MCF 10A (cell line): Measurements from ENCODE around the gene TMEM156. TPM values are rescaled to one million over a fixed set of nuclear protein-coding genes. Genes with fewer than 3 reads are reported as not detected.

Experiments used
- BruUV-seq: library from RNA; stranded (reverse); fragments of 400-500 nt; replicated peaks from 2 replicates; lab custom pipeline; 2021; lab: Mats Ljungman, UMichigan
- CTCF ChIA-PET: fragments of 300-600 bp; sonication (Branson Sonifier 250); formaldehyde crosslinking; extraction: SDS; loops from one replicate; lab custom pipeline; 2021; ENCODE audit warnings: antibody characterized with exemption, inconsistent platforms; lab: Yijun Ruan, JAX
- POLR2A ChIA-PET: fragments of 300-600, 350-650 bp; sonication (Branson Sonifier 250); formaldehyde crosslinking; extraction: SDS; loops from one replicate; lab custom pipeline; 2020; ENCODE audit warnings: antibody characterized with exemption, inconsistent platforms; lab: Yijun Ruan, JAX
- DNase-seq: peaks from one replicate; pipeline ENCODE4 v3.0.0-alpha.2; 2018; ENCODE audit not compliant: unreplicated experiment
- H3K27ac Mint-ChIP-seq: one replicate; pipeline ENCODE4 v1.8.0; 2022; ENCODE audit warnings: mild to moderate bottlenecking, low read depth, mixed read lengths; ENCODE audit not compliant: unreplicated experiment
- H3K27me3 Mint-ChIP-seq: one replicate; pipeline ENCODE4 v1.8.0; 2022; ENCODE audit warnings: mixed read lengths; ENCODE audit not compliant: insufficient read depth, unreplicated experiment
- H3K36me3 Mint-ChIP-seq: one replicate; pipeline ENCODE4 v1.8.0; 2022; ENCODE audit warnings: mild to moderate bottlenecking, moderate library complexity, mixed read lengths; ENCODE audit not compliant: insufficient read depth, unreplicated experiment
- H3K4me1 Mint-ChIP-seq: one replicate; pipeline ENCODE4 v1.8.0; 2022; ENCODE audit warnings: mixed read lengths; ENCODE audit not compliant: insufficient read depth, unreplicated experiment
- H3K4me3 Mint-ChIP-seq: one replicate; pipeline ENCODE4 v1.8.0; 2022; ENCODE audit warnings: mild to moderate bottlenecking, moderate library complexity, mixed read lengths; ENCODE audit not compliant: unreplicated experiment
- H3K9me3 Mint-ChIP-seq: one replicate; pipeline ENCODE4 v1.8.0; 2022; ENCODE audit warnings: mixed read lengths; ENCODE audit not compliant: unreplicated experiment
- intact Hi-C: fragments of 100-400 bp; cut with micrococcal nuclease; formaldehyde crosslinking; loops from 2 replicates; pipeline ENCODE4 v1.14.1; 2022
- total RNA-seq: library from RNA; stranded (reverse); gene quantifications from 2 replicates; pipeline ENCODE4 v1.2.3, GENCODE V29; 2022
- TF ChIP-seq, protein P1 (sequence below): fragments of 200-600 bp; IDR thresholded peaks from one replicate; pipeline ENCODE4 v1.8.0; 2022; ENCODE audit warnings: antibody characterized with exemption, mild to moderate bottlenecking; ENCODE audit not compliant: unreplicated experiment

TMEM156 gene
- total RNA-seq, 1 experiment from 2014 or later, result 5.3 TPM

DNA sequence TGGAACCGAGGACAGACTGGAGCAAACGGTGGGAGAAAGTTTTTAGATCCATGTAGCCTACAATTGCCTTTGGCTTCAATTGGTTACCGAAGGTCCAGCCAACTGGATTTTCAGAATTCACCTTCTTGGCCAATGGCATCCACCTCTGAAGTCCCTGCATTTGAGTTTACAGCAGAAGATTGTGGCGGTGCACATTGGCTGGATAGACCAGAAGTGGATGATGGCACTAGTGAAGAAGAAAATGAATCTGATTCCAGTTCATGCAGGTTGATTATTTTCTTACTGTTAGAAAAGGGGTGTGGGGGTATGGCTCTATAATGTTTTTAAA lies 30.5 kb upstream of the TMEM156 start:
- Mint-ChIP-seq H3K27me3 (no peaks in the 10 kb centered on the region), H3K4me3 (no peak overlapping the region), H3K9me3 (no peaks in the 10 kb centered on the region), H3K36me3 (no peaks in the 10 kb centered on the region), H3K4me1 (peaks cover 23% of the 10 kb centered on the region), H3K27ac (no peak overlapping the region)
- TF ChIP-seq, protein P1, sequence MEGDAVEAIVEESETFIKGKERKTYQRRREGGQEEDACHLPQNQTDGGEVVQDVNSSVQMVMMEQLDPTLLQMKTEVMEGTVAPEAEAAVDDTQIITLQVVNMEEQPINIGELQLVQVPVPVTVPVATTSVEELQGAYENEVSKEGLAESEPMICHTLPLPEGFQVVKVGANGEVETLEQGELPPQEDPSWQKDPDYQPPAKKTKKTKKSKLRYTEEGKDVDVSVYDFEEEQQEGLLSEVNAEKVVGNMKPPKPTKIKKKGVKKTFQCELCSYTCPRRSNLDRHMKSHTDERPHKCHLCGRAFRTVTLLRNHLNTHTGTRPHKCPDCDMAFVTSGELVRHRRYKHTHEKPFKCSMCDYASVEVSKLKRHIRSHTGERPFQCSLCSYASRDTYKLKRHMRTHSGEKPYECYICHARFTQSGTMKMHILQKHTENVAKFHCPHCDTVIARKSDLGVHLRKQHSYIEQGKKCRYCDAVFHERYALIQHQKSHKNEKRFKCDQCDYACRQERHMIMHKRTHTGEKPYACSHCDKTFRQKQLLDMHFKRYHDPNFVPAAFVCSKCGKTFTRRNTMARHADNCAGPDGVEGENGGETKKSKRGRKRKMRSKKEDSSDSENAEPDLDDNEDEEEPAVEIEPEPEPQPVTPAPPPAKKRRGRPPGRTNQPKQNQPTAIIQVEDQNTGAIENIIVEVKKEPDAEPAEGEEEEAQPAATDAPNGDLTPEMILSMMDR, result no peak
- DNase-seq, result no peak
- intact Hi-C loops, result no loop called here
- no TSS peak for BruUV-seq
- POLR2A ChIA-PET, result interaction anchor here (1.3 kb wide), 1 partner anchor 17 kb away, joined by 5 read pairs; no protein-coding TSS in a partner anchor
- CTCF ChIA-PET, result interaction anchor here (0.6 kb wide), 1 partner anchor 71 kb away, joined by 3 read pairs; no protein-coding TSS in a partner anchor

DNA sequence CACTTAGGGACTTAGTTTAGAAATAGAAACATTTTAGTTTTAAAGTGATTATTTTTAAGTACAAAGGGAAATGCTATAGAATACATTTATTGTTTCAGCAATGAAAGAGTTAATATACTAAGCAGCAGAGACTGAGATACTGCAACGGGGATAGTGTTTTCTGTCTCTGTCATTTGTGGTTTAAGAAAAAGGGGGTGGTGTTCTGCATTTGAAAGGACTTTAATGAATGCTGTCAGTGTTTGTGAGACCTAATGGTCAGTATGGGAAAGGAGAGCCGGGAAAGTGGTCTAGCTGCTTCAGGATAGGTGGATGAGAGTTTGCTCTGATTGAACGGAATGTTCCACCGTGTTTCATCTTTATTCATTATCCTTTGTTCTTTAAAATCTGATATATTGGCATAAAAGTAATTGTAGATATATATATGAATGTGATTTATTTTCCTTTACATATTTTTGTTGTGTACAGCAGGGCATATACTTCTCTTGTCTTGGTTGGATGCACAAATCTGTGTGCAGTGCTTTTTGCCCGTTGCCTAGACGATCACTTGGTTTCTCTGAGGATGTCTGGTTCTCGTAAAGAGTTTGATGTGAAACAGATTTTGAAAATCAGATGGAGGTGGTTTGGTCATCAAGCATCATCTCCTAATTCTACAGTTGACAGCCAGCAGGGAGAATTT lies 30.0 kb upstream of the TMEM156 start, which contains the start of gene KLHL5:
Gene KLHL5 (plus strand): TSS at position 139 of the 676 bp plus-strand sequence. CDS start 421 bp downstream, at position 560.
- BruUV-seq, result no TSS peak
- Mint-ChIP-seq H3K36me3 (no peaks in the 10 kb centered on the region), H3K4me3 (no peak within 1 kb of the TSS), H3K4me1 (peaks cover 23% of the 10 kb centered on the region), H3K27ac (no peak within 1 kb of the TSS), H3K27me3 (no peaks in the 10 kb centered on the region), H3K9me3 (no peaks in the 10 kb centered on the region)
- intact Hi-C loops, result no loop called here
- DNase-seq, result no peak
- CTCF ChIA-PET, result interaction anchor here (0.6 to 1.3 kb wide), 3 partner anchors 70 to 326 kb away, joined by 3 to 6 read pairs (median 3); no protein-coding TSS in a partner anchor
- TF ChIP-seq, protein P1, result no peak
- POLR2A ChIA-PET, result no interaction called here

DNA sequence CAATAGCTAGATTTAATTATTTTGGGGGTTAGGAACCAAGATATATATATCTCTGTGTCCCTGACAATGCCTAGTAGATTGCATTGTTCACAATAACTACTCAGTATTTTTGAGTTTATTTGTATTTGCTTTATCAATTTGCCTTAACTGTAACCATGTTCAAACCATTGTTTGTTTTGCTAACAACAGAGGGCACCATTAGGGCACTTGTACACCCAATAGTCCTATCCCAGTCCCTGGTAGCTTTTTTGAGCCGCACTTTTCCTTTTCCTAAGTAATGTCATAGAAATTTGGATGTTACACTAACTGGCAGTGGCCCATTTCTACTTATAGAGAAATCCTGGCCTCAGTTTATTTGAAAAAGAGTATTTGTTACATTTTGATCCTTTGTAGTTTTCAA lies 29.2 kb upstream of the TMEM156 start:
- no peak for DNase-seq
- ChIA-PET POLR2A (interaction anchor here (0.7 kb wide), 1 partner anchor 50 kb away, joined by 3 read pairs; no protein-coding TSS in a partner anchor), CTCF (interaction anchor here (0.7 to 1.3 kb wide), 2 partner anchors 73 to 325 kb away, joined by 3 to 6 read pairs; no protein-coding TSS in a partner anchor)
- Mint-ChIP-seq H3K27ac (no peak overlapping the region), H3K36me3 (no peaks in the 10 kb centered on the region), H3K4me3 (no peak overlapping the region), H3K27me3 (no peaks in the 10 kb centered on the region), H3K4me1 (peaks cover 23% of the 10 kb centered on the region), H3K9me3 (no peaks in the 10 kb centered on the region)
- TF ChIP-seq, protein P1, result no peak
- intact Hi-C loops, result no loop called here
- BruUV-seq, result no TSS peak

DNA sequence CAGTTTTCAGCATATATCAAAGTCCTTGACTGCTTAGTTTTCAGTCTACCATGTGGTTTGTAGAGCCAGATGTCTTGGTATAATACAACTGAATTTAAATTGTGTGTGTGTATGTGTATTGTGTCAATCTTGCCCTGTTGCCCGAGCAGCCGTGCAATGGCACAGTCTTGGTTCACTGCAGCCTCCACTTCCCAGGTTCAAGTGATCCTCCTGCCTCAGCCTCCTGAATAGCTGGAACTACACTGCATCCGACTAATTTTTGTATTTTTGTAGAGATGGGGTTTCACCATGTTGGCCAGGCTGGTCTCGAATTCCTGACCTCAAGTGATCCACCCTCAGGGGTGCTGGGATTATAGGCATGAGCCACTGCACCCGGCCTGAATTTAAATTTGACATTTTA lies 23.8 kb upstream of the TMEM156 start:
- intact Hi-C loops, result no loop called here
- no TSS peak for BruUV-seq
- H3K36me3 Mint-ChIP-seq, result no peaks in the 10 kb centered on the region
- H3K4me3 Mint-ChIP-seq, result no peak overlapping the region
- H3K9me3 Mint-ChIP-seq, result no peaks in the 10 kb centered on the region
- TF ChIP-seq, protein P1, result no peak
- no peaks in the 10 kb centered on the region for H3K27me3 Mint-ChIP-seq
- POLR2A ChIA-PET, result interaction anchor here (3.1 kb wide), 1 partner anchor 10 kb away, joined by 12 read pairs; no protein-coding TSS in a partner anchor
- no peak for DNase-seq
- H3K4me1 Mint-ChIP-seq, result peaks cover 7% of the 10 kb centered on the region
- CTCF ChIA-PET, result no interaction called here
- H3K27ac Mint-ChIP-seq, result no peak overlapping the region
